GM12873 (cell line): ENCODE measurements around the gene HIVEP3.

Source experiments
- TF ChIP-seq, protein P1 (sequence below): IDR thresholded peaks from 2 replicates; pipeline ENCODE4 v1.5.1; 2012; ENCODE audit warnings: low read depth, mild to moderate bottlenecking, moderate library complexity, low read length, control low read depth; ENCODE audit not compliant: insufficient read depth; ENCODE audit errors: missing control alignments

The HIVEP3 gene

DNA sequence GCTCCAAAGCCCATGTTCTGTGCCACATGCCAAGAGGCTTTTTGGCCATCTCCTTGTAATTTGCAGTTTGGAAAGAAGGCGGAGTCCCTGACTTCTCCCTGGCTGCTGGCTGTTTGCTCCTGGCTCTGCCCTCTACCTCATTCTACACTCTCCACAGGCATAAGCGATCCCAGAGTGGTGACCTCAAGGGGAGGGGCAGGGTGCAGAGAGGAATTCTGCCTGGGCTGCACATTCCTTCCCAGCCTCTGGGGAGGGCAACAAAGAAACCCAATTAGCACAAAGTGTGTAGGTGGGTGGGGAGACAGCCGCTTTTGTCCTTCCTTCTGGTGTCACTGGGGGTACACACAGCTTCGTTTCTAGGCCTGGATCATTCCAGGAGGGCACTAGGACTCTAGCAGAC lies 95.3 kb downstream of the HIVEP3 start:
- TF ChIP-seq, protein P1, sequence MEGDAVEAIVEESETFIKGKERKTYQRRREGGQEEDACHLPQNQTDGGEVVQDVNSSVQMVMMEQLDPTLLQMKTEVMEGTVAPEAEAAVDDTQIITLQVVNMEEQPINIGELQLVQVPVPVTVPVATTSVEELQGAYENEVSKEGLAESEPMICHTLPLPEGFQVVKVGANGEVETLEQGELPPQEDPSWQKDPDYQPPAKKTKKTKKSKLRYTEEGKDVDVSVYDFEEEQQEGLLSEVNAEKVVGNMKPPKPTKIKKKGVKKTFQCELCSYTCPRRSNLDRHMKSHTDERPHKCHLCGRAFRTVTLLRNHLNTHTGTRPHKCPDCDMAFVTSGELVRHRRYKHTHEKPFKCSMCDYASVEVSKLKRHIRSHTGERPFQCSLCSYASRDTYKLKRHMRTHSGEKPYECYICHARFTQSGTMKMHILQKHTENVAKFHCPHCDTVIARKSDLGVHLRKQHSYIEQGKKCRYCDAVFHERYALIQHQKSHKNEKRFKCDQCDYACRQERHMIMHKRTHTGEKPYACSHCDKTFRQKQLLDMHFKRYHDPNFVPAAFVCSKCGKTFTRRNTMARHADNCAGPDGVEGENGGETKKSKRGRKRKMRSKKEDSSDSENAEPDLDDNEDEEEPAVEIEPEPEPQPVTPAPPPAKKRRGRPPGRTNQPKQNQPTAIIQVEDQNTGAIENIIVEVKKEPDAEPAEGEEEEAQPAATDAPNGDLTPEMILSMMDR: no peak

DNA sequence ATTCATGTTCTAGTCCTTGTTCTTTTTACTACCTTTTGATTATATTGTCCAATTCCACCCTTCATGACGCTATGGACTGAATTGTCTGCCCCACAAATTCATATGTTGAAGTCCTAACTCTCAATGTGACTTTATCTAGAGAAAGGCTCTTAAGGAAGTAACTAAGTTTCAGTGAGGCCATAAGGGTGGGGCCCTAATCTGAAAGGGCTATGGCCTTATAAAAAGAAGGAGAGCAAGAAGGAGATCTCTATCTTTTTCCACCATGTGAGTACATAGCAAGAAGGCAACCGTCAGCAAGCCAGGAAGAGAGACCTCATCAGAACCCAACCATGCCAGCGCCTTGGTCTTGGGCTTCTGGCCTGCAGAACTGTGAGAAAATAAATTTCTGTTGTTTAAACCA lies 95.9 kb downstream of the HIVEP3 start:
- TF ChIP-seq, protein P1: no peak

DNA sequence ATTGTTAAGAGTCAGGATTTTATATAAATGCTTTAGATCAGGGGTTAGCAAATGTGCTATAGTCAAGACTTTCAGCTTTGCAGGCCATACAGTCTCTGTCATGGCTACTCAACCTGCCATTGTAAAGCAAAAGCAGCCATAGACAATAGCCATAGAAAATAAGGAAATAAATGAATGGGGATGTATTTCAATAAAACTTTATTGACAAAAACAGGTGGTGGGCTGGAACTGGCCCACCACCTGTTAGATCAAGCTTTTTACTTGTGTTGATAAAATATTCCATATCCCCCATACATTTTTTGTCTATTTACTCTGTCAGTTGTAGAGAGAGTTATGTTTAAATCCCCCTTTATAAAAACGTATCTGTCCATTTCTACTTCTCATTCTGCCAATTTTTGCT lies 98.9 kb downstream of the HIVEP3 start:
- TF ChIP-seq, protein P1: no peak

DNA sequence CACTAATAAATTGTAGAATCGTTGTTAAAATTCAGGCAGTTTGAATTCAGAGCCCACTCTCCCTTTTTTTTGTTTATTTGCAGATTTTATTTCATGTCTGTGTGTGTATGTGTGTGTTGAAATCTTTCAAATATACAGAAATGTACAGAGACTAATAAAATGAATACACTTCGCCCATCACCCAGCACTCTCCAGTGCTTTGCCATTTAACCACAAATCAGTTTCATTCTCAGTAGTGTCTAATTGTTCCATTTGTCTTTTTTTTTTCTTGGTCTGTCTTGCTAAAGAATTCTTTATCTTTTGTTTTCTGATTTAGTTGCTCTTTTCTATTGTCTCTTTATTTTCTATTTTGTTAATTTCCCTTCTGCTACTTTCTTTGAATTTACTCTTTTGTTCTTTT lies 99.7 kb downstream of the HIVEP3 start:
- TF ChIP-seq, protein P1: no peak

DNA sequence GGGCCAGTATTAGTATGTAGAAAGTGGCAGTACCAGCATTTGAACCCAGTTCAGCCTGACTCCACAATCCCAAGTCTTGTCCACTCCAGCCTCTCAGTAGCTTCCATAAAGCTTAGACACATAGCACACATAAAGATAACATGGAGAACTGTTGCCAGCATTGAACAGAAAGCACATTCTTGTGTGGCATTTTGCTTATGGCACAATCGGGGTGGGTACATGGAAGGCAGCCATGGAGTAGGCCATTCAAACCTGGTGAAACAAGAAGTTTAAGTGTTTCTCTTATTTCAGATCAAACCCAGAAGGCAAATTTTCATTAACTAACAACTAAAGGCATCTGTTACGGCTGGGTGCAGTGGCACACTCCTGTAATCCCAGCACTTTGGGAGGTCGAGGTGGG lies 102.7 kb downstream of the HIVEP3 start:
- TF ChIP-seq, protein P1: no peak

DNA sequence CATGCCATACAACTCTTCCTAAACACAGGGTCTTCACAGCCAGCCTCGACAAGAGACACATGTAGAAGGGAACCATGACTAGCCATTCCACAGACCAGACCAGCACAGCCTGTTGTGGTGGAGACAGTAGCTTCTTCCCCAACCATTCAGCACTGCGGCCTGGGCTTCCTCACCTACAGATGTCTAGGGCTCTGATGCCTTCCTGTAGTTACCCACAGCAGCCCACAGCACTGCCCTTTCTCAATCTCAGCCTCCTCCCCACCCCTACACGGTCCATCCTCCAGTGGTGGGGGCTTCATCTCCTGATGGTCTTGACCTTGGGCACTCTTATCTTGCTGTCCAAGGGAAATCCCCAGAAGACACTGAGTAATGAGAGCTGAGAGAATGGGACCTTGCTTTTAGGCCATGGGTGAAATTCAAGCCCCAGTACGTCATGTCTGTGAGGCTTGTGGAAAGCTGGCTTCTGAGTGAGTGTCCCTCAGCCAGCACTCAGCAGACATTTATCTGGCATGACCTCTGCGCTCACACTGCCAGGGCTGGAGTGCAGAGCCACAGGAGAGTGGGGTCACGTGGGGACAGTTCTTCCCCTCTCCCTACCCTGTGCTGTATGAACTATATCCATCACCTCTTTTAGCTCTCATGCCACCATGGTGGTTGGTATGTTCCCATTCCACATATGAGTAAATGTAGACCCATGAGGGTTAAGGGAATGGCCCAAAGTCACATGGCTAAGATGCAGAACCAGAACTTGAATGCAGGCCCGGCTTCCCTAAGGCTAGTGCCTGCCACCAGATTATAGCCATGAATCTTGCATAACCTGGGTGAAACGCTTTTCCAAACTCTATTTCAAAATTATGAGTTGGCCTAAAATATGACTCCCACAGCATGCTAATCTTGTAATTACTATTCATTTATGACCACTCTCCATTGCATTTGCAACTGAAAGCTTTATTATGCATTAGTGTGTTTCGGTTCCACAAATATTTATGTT lies 104.7 kb downstream of the HIVEP3 start:
- TF ChIP-seq, protein P1: no peak

DNA sequence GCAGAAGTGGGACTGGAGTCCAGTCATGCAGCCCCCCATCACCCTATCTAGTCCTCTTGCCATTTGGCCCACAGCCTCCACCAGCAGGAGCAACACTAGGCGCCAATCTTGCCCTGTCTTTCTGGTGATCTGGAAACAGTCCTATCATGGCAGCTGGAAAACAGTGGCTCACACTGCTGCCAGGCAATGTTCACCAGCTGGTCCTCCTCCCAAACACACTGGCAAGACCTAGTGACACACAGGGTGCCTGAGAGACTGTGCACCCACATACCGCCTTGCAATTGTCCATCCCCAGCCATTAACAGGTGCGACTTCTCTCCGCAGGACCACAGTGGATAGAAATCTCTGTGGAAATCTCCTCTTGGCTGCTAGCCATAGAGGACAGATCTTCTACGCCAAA lies 105.5 kb downstream of the HIVEP3 start:
- TF ChIP-seq, protein P1: no peak
